Lower leg skin (tissue), 3 donors: Measurements from ENCODE around the gene ERC2.

Experiments
- CTCF ChIP-seq, 3 donors: fragments of 450-650 bp; IDR thresholded peaks; one replicate each; pipeline ENCODE4 v1.5.1; 2016; ENCODE audit warnings: antibody characterized with exemption in 3 of 3, mild to moderate bottlenecking in 3 of 3, moderate library complexity in 2 of 3
- POLR2A ChIP-seq, 2 donors: fragments of 450-650 bp; IDR thresholded peaks; one replicate each; pipeline ENCODE4 v1.6.1; 2016 to 2017; ENCODE audit warnings: antibody characterized with exemption in 2 of 2, mild to moderate bottlenecking in 1 of 2, moderate library complexity in 1 of 2

GRCh38 chr3:55789516-55789915 lies 678.8 kb downstream of the ERC2 start:
- no peak for TF ChIP-seq CTCF (IDR thresholded peaks at IDR 0.05)
- no peak for TF ChIP-seq POLR2A (IDR thresholded peaks at IDR 0.05)
